ENCODE data around the gene PRDX5. TPM values are rescaled to one million over a fixed set of nuclear protein-coding genes. Genes with fewer than 3 reads are reported as not detected.

The PRDX5 gene
- total and polyA plus RNA-seq, 10 of the 15 experiments (the other 5 are each of a cell fraction or from before 2014, with no cell fraction given) = 95.7 to 406 (median 240) TPM

DNA sequence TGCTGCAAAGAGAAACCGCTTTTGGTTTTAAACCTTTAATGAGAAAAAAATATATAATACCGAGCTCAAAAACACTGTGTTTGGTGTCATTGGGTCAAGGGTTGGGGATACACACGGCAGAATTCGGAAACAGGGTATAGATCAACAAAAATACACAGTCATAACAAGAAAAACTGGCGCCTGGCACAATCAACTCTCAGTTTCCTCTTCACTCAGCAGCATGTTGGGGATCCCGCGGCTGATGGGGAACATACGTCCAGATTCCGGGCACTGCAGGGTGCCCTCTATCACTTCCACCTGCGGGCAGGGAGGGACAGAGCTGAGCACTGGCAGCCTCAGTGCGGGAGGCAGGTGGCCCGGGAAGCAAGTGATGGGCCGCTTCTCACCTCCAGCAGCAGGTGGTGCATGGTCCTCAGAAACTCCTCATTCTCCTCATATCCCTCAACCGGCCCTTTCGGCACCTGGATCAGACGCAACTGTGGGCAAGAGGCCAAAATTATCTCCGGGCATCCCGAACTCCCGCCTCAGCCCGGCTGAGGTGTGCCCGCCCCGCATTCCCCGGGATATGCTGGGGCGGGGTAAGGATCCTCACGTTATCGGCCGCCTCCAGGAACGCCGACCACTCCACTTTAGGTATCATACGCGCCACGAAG, 1.1 kb upstream of the PRDX5 start:
- CTCF ChIA-PET = interaction anchor here (0.7 to 5.9 kb wide), 21 partner anchors 10 to 455 kb away, joined by 3 to 228 read pairs (median 6); partner anchors contain the start of genes BAD, CCDC88B, ESRRA and FERMT3
- Histone ChIP-seq H3K4me1 (ENCODE audit: control insufficient read depth, insufficient read depth, low read length) (peaks cover 9% of the 10 kb centered on the region), H3K79me2 (ENCODE audit: control insufficient read depth, insufficient read depth, low read length) (peaks cover 26% of the 10 kb centered on the region), H3K4me3 (peak overlapping the region; percentile 80), H2AFZ (ENCODE audit: control insufficient read depth, low read depth, low read length) (peak overlapping the region; percentile 56), H3K4me2 (ENCODE audit: control insufficient read depth, insufficient read depth) (peak overlapping the region; percentile 88), H3K9ac (ENCODE audit: control insufficient read depth, insufficient read depth, low read length) (peak overlapping the region; percentile 98), H4K20me1 (ENCODE audit: control insufficient read depth, insufficient read depth) (no peaks in the 10 kb centered on the region), H3K27ac (ENCODE audit: control insufficient read depth, insufficient read depth) (peak overlapping the region; percentile 99), H3K36me3 (ENCODE audit: control insufficient read depth in 2 of 2, insufficient read depth in 2 of 2, low read length in 1 of 2) (peaks cover 0 to 8% of the 10 kb centered on the region in 2 experiments; a peak in 3 of 4 replicates), H3K27me3 (replicated peaks in 1 of 2; ENCODE audit: control insufficient read depth in 2 of 2, insufficient read depth in 2 of 2, low read length in 1 of 2) (no peaks in the 10 kb centered on the region), H3K9me3 (replicated peaks; ENCODE audit: control insufficient read depth, insufficient read depth, low read length) (no peaks in the 10 kb centered on the region)
- 1% methylated on average over 32 of the region's 32 CpGs for WGBS (ENCODE audit: insufficient coverage, insufficient replicate concordance, low lambda C conversion rate, missing lambda C conversion rate)
- ATAC-seq (peak; percentile 17), FAIRE-seq (peak; percentile 18), DNase-seq (ENCODE audit: low read depth, low spot score) (no peak)
- POLR2A ChIA-PET = interaction anchor here (0.5 to 3.5 kb wide), 17 partner anchors 10 to 777 kb away, joined by 3 to 42 read pairs (median 10); partner anchors contain the start of genes BAD, CCDC88B, ESRRA and FERMT3
- BruUV-seq (replicated peaks) = TSS peak; percentile 100
- SMC1A ChIA-PET (ENCODE audit: uncharacterized antibody, unreplicated experiment) = interaction anchor here (0.9 to 5.3 kb wide), 9 partner anchors 10 to 42 kb away, joined by 3 to 71 read pairs (median 10); partner anchors contain the start of genes BAD, CCDC88B, ESRRA and GPR137
- RAD21 ChIA-PET (ENCODE audit: unreplicated experiment) = interaction anchor here (0.5 to 5.6 kb wide), 19 partner anchors 12 to 486 kb away, joined by 3 to 176 read pairs (median 7); partner anchors contain the start of genes BAD, CATSPERZ, CCDC88B and ESRRA
- in situ Hi-C loops (cut with MboI) (no loop called here), intact Hi-C loops (cut with micrococcal nuclease; ENCODE audit: unreplicated experiment) (loop anchor here (1.0 to 5.0 kb wide), 5 partner anchors 10 to 132 kb away; partner anchors contain the start of genes CCDC88B and RPS6KA4)
- TF ChIP-seq SMARCA5 (IDR thresholded peaks at IDR 0.05) = 0 out of 2 replicates have a peak, but pooled peaks have one; percentile 40
- TF ChIP-seq, protein P1, sequence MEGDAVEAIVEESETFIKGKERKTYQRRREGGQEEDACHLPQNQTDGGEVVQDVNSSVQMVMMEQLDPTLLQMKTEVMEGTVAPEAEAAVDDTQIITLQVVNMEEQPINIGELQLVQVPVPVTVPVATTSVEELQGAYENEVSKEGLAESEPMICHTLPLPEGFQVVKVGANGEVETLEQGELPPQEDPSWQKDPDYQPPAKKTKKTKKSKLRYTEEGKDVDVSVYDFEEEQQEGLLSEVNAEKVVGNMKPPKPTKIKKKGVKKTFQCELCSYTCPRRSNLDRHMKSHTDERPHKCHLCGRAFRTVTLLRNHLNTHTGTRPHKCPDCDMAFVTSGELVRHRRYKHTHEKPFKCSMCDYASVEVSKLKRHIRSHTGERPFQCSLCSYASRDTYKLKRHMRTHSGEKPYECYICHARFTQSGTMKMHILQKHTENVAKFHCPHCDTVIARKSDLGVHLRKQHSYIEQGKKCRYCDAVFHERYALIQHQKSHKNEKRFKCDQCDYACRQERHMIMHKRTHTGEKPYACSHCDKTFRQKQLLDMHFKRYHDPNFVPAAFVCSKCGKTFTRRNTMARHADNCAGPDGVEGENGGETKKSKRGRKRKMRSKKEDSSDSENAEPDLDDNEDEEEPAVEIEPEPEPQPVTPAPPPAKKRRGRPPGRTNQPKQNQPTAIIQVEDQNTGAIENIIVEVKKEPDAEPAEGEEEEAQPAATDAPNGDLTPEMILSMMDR (IDR thresholded peaks at IDR 0.05 in 2 of 3, conservative IDR thresholded peaks at IDR 0.05 in 1 of 3; ENCODE audit: control insufficient read depth in 2 of 3, extremely low read depth in 1 of 3, insufficient read depth in 1 of 3, low read depth in 3 of 3, low read length in 3 of 3) = peak; percentile 25 to 32 (median 29); a peak in 3 of 6 replicates
- no peak for TF ChIP-seq ESRRA (IDR thresholded peaks at IDR 0.05; ENCODE audit: low read length)
- peak; percentile 69; the same call in 1 of the 2 replicates for TF ChIP-seq LARP7 (IDR thresholded peaks at IDR 0.05)
- no peak for TF ChIP-seq RB1 (IDR thresholded peaks at IDR 0.05; ENCODE audit: borderline replicate concordance)
- TF ChIP-seq, protein P2, sequence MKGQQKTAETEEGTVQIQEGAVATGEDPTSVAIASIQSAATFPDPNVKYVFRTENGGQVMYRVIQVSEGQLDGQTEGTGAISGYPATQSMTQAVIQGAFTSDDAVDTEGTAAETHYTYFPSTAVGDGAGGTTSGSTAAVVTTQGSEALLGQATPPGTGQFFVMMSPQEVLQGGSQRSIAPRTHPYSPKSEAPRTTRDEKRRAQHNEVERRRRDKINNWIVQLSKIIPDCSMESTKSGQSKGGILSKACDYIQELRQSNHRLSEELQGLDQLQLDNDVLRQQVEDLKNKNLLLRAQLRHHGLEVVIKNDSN (IDR thresholded peaks at IDR 0.05; ENCODE audit: borderline replicate concordance, extremely low read length, insufficient read depth, low read depth, low read length) = no peak
- TF ChIP-seq, protein P3, sequence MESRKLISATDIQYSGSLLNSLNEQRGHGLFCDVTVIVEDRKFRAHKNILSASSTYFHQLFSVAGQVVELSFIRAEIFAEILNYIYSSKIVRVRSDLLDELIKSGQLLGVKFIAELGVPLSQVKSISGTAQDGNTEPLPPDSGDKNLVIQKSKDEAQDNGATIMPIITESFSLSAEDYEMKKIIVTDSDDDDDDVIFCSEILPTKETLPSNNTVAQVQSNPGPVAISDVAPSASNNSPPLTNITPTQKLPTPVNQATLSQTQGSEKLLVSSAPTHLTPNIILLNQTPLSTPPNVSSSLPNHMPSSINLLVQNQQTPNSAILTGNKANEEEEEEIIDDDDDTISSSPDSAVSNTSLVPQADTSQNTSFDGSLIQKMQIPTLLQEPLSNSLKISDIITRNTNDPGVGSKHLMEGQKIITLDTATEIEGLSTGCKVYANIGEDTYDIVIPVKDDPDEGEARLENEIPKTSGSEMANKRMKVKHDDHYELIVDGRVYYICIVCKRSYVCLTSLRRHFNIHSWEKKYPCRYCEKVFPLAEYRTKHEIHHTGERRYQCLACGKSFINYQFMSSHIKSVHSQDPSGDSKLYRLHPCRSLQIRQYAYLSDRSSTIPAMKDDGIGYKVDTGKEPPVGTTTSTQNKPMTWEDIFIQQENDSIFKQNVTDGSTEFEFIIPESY (IDR thresholded peaks at IDR 0.05) = no peak
- 0 out of 2 replicates have a peak, but pooled peaks have one; percentile 7 for TF ChIP-seq MTA3 (IDR thresholded peaks at IDR 0.05; ENCODE audit: borderline replicate concordance, low read length)
- TF ChIP-seq SMC3 (IDR thresholded peaks at IDR 0.05; ENCODE audit: borderline replicate concordance, low read length) = 0 out of 2 replicates have a peak, but pooled peaks have one; percentile 4
- TF ChIP-seq, protein P4, sequence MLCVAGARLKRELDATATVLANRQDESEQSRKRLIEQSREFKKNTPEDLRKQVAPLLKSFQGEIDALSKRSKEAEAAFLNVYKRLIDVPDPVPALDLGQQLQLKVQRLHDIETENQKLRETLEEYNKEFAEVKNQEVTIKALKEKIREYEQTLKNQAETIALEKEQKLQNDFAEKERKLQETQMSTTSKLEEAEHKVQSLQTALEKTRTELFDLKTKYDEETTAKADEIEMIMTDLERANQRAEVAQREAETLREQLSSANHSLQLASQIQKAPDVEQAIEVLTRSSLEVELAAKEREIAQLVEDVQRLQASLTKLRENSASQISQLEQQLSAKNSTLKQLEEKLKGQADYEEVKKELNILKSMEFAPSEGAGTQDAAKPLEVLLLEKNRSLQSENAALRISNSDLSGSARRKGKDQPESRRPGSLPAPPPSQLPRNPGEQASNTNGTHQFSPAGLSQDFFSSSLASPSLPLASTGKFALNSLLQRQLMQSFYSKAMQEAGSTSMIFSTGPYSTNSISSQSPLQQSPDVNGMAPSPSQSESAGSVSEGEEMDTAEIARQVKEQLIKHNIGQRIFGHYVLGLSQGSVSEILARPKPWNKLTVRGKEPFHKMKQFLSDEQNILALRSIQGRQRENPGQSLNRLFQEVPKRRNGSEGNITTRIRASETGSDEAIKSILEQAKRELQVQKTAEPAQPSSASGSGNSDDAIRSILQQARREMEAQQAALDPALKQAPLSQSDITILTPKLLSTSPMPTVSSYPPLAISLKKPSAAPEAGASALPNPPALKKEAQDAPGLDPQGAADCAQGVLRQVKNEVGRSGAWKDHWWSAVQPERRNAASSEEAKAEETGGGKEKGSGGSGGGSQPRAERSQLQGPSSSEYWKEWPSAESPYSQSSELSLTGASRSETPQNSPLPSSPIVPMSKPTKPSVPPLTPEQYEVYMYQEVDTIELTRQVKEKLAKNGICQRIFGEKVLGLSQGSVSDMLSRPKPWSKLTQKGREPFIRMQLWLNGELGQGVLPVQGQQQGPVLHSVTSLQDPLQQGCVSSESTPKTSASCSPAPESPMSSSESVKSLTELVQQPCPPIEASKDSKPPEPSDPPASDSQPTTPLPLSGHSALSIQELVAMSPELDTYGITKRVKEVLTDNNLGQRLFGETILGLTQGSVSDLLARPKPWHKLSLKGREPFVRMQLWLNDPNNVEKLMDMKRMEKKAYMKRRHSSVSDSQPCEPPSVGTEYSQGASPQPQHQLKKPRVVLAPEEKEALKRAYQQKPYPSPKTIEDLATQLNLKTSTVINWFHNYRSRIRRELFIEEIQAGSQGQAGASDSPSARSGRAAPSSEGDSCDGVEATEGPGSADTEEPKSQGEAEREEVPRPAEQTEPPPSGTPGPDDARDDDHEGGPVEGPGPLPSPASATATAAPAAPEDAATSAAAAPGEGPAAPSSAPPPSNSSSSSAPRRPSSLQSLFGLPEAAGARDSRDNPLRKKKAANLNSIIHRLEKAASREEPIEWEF (IDR thresholded peaks at IDR 0.05; ENCODE audit: insufficient replicate concordance, low read depth, low read length) = no peak
- TF ChIP-seq IRF4 (IDR thresholded peaks at IDR 0.05; ENCODE audit: low read depth, low read length) = 0 out of 2 replicates have a peak, but pooled peaks have one; percentile 31

Measured in GM12878 (cell line).